SKM-1 treated with dmso at 0.1 percent for 144 hours (cell line): ENCODE results near the gene TUBB3.
"Not testable (repeated sequence)": the region's sequence is repeated elsewhere in the genome, so short reads cannot be mapped to it uniquely, and the experiment has no call there.

ENCODE experiments used
- DNase-seq: peaks from one replicate; lab custom pipeline; 2025; ENCODE audit not compliant: unreplicated experiment; lab: John Stamatoyannopoulos, UW

TUBB3 gene

GRCh38 chr16:89917773-89918452, 5.2 kb upstream of the TUBB3 start:
- peak; percentile 50 for DNase-seq

DNA sequence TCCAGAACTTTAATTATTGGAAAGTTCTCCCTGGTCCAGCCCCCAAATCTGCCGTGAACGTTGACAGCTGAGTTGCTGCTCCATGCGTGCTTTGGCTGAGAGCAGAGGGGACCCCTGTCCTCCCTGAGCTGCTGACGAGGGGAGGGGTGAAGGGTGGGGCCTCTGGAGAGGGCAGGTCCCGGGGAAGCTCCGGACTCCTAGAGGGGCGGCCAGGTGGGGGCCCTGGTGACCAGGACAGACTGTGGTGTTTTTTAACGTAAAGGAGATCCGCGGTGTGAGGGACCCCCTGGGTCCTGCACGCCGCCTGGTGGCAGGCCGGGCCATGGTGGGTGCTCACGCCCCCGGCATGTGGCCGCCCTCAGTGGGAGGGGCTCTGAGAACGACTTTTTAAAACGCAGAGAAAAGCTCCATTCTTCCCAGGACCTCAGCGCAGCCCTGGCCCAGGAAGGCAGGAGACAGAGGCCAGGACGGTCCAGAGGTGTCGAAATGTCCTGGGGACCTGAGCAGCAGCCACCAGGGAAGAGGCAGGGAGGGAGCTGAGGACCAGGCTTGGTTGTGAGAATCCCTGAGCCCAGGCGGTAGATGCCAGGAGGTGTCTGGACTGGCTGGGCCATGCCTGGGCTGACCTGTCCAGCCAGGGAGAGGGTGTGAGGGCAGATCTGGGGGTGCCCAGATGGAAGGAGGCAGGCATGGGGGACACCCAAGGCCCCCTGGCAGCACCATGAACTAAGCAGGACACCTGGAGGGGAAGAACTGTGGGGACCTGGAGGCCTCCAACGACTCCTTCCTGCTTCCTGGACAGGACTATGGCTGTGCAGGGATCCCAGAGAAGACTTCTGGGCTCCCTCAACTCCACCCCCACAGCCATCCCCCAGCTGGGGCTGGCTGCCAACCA, 4.4 kb upstream of the TUBB3 start, which contains the start of gene MC1R:
MC1R (plus strand) TSS at position 410 of the 895 bp plus-strand sequence; CDS start at position 807, 397 bp downstream.
- no peak for DNase-seq

DNA sequence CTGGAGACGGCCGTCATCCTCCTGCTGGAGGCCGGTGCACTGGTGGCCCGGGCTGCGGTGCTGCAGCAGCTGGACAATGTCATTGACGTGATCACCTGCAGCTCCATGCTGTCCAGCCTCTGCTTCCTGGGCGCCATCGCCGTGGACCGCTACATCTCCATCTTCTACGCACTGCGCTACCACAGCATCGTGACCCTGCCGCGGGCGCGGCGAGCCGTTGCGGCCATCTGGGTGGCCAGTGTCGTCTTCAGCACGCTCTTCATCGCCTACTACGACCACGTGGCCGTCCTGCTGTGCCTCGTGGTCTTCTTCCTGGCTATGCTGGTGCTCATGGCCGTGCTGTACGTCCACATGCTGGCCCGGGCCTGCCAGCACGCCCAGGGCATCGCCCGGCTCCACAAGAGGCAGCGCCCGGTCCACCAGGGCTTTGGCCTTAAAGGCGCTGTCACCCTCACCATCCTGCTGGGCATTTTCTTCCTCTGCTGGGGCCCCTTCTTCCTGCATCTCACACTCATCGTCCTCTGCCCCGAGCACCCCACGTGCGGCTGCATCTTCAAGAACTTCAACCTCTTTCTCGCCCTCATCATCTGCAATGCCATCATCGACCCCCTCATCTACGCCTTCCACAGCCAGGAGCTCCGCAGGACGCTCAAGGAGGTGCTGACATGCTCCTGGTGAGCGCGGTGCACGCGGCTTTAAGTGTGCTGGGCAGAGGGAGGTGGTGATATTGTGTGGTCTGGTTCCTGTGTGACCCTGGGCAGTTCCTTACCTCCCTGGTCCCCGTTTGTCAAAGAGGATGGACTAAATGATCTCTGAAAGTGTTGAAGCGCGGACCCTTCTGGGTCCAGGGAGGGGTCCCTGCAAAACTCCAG, 3.4 kb upstream of the TUBB3 start:
- no peak for DNase-seq

GRCh38 chr16:89920723-89921122, 2.4 kb upstream of the TUBB3 start:
- no peak for DNase-seq

GRCh38 chr16:89921131-89921701, 1.9 kb upstream of the TUBB3 start:
- no peak for DNase-seq

DNA sequence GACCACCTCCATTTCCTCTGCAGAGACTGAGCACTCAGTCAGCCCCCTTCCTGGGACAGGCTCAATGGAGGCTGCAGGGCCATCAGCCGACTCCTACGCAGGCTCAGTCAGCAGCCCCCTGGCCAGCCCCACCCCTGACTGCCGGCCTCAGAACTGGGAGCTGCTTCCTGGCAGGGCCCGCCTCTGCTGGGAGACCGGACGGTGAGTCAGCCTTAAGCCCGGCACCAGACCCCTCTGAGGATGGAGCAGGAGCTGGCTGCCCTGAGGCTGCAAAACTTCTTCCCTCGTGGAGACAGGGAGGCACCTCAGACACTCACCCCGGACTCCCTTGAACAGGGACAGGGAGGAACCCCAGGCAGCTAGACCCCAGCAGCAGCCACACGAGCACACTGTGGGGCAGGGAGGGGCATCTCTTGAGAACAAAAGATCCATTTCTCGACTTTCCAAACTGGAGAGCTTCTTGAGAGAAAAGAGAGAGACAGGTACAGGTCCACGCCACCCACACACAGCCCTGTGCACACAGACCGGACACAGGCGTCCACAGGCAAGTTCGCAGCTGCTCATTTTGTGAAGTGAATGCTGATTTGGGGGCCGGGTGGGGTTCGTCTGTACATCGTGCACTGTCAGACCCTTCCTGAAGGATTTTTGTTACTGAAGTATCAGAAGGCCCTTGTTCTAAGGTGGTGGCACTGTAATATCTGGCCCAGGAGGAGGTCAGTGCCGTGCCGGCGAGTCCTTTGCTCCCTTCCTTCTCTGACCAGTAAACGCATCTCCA, 1.3 kb upstream of the TUBB3 start:
- DNase-seq = no peak

DNA sequence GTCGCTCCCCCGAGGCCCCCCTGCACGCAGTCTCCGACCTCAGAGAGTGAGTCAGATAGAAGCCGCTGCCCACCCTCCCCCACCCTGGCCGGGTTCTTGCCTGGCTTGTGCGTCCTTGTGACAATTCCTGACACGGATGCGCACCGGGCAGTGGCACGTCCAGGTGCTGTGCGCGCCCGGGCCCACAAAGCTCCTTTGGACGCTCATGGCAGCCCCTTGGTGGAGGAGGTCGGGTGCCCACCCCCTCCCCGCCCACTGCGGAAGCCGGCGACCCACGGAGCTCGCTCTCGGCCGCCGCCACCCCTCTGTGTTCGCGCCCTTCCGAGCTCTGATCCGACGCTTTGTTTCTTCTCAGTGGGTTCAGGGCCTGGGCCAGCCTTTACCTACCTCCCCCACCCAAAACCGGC, 662 bp upstream of the TUBB3 start:
- no peak for DNase-seq

GRCh38 chr16:89923640-89924296, 626 bp downstream of the TUBB3 start:
- DNase-seq = no peak

DNA sequence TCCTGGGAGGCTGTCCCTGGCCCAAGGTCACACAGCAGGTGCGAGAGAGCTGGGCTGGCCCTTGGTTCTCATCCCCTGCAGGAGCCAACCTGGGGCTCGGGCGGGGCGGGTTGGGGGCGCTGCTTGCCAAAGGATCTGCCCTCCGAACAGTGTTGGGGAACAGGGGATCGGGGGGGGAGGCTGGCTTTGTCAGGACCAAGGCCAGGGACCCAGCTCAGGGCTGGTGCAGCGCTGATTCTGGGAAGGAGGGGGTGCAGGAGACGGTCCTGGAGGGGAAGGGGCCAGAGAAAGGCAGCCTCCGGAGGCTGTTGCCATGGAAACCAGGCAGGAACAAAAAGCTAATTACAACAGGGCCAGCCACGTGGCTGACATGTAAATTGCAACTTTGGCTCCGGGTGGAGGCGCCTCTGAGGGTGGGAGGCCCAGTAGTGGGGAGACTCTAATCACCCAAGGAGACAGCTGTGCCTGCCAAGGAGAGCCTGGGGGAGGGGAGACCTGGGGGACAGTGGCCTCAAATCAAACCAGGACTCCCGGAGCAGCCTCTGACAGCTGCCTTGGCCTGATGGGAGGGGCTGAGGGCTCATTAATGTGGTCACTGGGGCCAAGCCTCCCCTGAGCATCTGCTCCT, 1.3 kb downstream of the TUBB3 start:
- peak; percentile 16 for DNase-seq

- no peak for DNase-seq
Observed at GRCh38 chr16:89924925-89925307, 1.8 kb downstream of the TUBB3 start.

DNA sequence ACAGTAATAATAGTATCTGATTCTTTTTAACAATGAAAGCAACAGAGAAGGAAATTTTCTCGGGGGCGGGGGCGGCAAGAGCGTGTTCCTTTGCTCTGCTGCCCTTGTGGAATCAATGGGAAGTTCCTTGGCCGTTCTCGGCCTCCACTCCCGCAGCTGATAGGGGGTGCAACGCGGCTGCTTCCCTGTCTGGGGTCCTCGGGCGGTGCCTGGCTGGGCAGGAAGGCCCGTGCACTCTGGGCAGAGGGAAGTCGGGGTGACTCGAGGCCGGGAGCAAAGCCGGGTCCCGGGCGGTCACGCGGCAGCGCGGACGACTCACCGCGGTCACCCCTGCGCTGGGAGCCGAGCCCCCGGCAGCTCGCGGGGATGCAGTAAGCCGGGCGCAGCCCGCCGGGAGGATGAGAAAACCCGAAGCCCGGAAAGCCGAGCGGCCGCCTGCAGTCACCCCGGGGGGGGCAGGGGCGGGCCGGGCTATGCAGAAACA, 2.5 kb downstream of the TUBB3 start:
- no peak for DNase-seq

DNA sequence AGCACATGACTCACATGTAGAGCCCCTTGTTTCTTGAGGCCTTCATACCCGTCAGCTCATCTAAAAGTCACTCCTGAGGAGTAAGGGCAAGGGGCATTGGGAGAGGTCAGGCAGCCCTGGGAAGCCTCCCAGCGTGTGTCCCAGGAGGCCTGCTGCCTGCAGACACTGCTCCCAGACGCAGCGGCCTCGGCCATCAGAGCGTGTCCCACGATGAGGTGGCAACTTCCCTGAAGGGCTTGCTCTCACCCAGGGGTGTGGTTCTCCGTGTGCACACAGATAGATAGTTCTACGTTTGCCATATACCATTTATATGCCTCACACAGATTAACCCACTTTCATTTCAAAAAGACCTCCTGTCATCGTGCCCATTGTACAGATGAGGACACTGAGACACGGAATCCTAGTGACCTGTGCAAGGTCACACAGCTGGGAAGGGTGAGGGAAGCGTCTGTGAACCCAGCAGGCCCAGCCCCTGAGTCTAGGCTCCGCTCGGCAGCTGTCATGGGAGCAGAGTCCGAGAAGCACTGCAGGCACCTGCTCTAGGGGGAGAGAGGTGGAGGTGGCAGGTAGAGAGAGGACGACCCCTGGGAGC, 8.3 kb downstream of the TUBB3 start:
- DNase-seq = no peak

- DNase-seq = no peak
Observed at GRCh38 chr16:89931964-89932363, 8.8 kb downstream of the TUBB3 start.

DNA sequence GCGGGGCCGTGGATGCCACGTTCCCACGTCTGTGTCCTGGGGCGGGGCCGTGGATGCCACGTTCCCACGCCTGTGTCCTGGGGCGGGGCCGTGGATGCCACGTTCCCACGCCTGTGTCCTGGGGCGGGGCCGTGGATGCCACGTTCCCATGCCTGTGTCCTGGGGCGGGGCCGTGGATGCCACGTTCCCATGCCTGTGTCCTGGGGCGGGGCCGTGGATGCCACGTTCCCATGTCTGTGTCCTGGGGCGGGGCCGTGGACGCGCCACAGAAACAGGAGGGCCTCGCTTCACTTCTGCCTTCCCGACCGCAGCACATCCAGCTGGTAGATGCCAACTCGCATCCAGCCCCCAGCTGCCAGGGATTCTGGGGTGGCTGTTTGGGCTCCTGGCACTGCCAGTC, 10.9 kb downstream of the TUBB3 start:
- not testable (repeated sequence) for DNase-seq

- no peak for DNase-seq
Observed at GRCh38 chr16:89934611-89935553, 11.7 kb downstream of the TUBB3 start.

GRCh38 chr16:89935620-89936019, 12.5 kb downstream of the TUBB3 start:
- not testable (repeated sequence) for DNase-seq

- no peak for DNase-seq
Observed at GRCh38 chr16:89936034-89936433, 12.9 kb downstream of the TUBB3 start.

DNA sequence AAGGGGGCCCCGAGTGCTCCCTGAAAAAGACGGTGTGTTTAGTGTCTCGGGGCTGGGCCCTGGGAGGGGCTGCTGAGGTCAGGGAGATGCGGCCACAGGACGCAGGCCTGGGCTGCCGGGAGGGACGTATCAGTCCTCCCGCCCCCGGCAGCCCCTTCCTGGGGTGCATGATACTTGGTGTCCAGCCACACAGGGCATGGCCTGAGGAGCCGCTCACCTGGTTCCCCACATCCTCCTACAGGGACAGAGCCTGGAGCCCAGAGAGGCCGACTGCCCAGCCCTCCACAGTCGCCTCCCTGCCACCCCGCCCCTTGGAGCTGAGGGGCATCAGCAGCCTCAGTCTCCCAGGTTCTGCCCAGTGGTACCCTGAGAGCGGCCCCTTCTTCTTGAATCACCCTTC, 13.4 kb downstream of the TUBB3 start:
- no peak for DNase-seq
